H1 (cell line): ENCODE data around the gene PRR5L. TPM values are rescaled to one million over a fixed set of nuclear protein-coding genes. Genes with fewer than 3 reads are reported as not detected.

ENCODE experiments used
- CTCF ChIA-PET: fragments of 300-600 bp; sonication (Branson Sonifier 250); formaldehyde crosslinking; loops from one replicate; lab custom pipeline; 2021; ENCODE audit not compliant: partially characterized antibody; lab: Charles Lee
- POLR2A ChIA-PET: fragments of 300-600 bp; sonication (Branson Sonifier 250); formaldehyde crosslinking; loops from one replicate; lab custom pipeline; 2021; ENCODE audit warnings: inconsistent platforms; ENCODE audit not compliant: partially characterized antibody; lab: Charles Lee
- DNase-seq, 2 experiments: peaks; one replicate each; pipeline versions ENCODE4 v3.0.0 to v3.0.0-alpha.2; 2010 to 2022; ENCODE audit warnings: low spot score in 2 of 2, low read depth in 1 of 2, mixed read lengths in 1 of 2
- FAIRE-seq: peaks from 2 replicates; lab custom pipeline; 2011; peaks lifted over from hg19 to GRCh38; lab: Jason Lieb, UNC
- H2AFZ ChIP-seq: 2 replicates; pipeline ENCODE4 v1.8.1; 2012; ENCODE audit warnings: low read length, inconsistent platforms
- H2AK5ac ChIP-seq: 2 replicates; pipeline ENCODE4 v1.6.1; 2013; ENCODE audit warnings: low read depth, low read length
- H2BK120ac ChIP-seq: replicated peaks from 2 replicates; pipeline ENCODE3; 2013; ENCODE audit warnings: low read depth, low read length, inconsistent platforms
- H2BK12ac ChIP-seq: 2 replicates; pipeline ENCODE4 v1.6.1; 2013; ENCODE audit warnings: low read depth, low read length
- H2BK15ac ChIP-seq: 2 replicates; pipeline ENCODE4 v1.6.1; 2013; ENCODE audit warnings: low read length
- H2BK20ac ChIP-seq: 2 replicates; pipeline ENCODE4 v1.6.1; 2013; ENCODE audit warnings: low read length
- H2BK5ac ChIP-seq: 2 replicates; pipeline ENCODE4 v1.6.1; 2013; ENCODE audit warnings: low read depth, low read length
- H3K14ac ChIP-seq: 2 replicates; pipeline ENCODE4 v1.6.1; 2013; ENCODE audit warnings: inconsistent platforms; ENCODE audit not compliant: insufficient read length
- H3K18ac ChIP-seq: 2 replicates; pipeline ENCODE4 v1.6.1; 2013; ENCODE audit warnings: low read length; ENCODE audit errors: extremely low read depth
- H3K23ac ChIP-seq: 2 replicates; pipeline ENCODE4 v1.6.1; 2013; ENCODE audit warnings: inconsistent platforms; ENCODE audit not compliant: insufficient read length
- H3K23me2 ChIP-seq: 2 replicates; pipeline ENCODE4 v1.6.1; 2013; ENCODE audit warnings: low read depth, low read length
- H3K27ac ChIP-seq: 2 replicates; pipeline ENCODE4 v1.6.1; 2011; ENCODE audit warnings: low read depth, low read length, inconsistent platforms
- H3K27me3 ChIP-seq, 4 experiments: replicated peaks in 1 of 4; 1 replicate in 1 of 4; 2 replicates in 3 of 4; pipeline versions ENCODE4 v1.6.1 to v1.8.1; 2011 to 2013; ENCODE audit warnings: low read length in 3 of 4, mild to moderate bottlenecking in 3 of 4, inconsistent platforms in 2 of 4, mixed read lengths in 2 of 4, moderate library complexity in 1 of 4; ENCODE audit not compliant: control insufficient read depth in 3 of 4, insufficient read depth in 3 of 4; ENCODE audit errors: extremely low read depth in 1 of 4
- H3K36me3 ChIP-seq, 4 experiments: 2 replicates each; pipeline versions ENCODE4 v1.6.1 to v1.8.1; 2011 to 2013; ENCODE audit warnings: mild to moderate bottlenecking in 4 of 4, low read length in 3 of 4, moderate library complexity in 2 of 4, control low read depth in 1 of 4, inconsistent platforms in 1 of 4; ENCODE audit not compliant: insufficient read depth in 4 of 4, control insufficient read depth in 2 of 4
- H3K4ac ChIP-seq: replicated peaks from 2 replicates; pipeline ENCODE3; 2013; ENCODE audit warnings: low read length, low read depth, mixed read lengths, inconsistent platforms; ENCODE audit not compliant: insufficient read length
- H3K4me1 ChIP-seq, 4 experiments: replicated peaks in 1 of 4; 1 replicate in 1 of 4; 2 replicates in 3 of 4; pipeline versions ENCODE4 v1.6.1 to v1.8.1; 2011 to 2013; ENCODE audit warnings: low read length in 3 of 4, inconsistent platforms in 2 of 4, mixed read lengths in 1 of 4; ENCODE audit not compliant: insufficient read depth in 4 of 4, control insufficient read depth in 3 of 4
- H3K4me2 ChIP-seq, 2 experiments: 2 replicates each; pipeline versions ENCODE4 v1.6.1 to v1.8.1; 2011 to 2013; ENCODE audit warnings: low read depth in 2 of 2, low read length in 2 of 2, control low read depth in 1 of 2, inconsistent platforms in 1 of 2, mild to moderate bottlenecking in 1 of 2; ENCODE audit not compliant: insufficient read depth in 1 of 2
- H3K4me3 ChIP-seq, 4 experiments: fragments of 200-600, 300-600 bp in 1 of 4; sonication (generic), shearing (Covaris generic), sonication (Bioruptor Twin) in 1 of 4; 2 replicates each; pipeline versions ENCODE4 v1.5.1 to v1.8.1; 2011 to 2016; ENCODE audit warnings: low read length in 4 of 4, low read depth in 3 of 4, control low read depth in 2 of 4, inconsistent platforms in 2 of 4, mild to moderate bottlenecking in 2 of 4, mixed read lengths in 1 of 4, moderate library complexity in 1 of 4; ENCODE audit not compliant: insufficient read depth in 2 of 4; ENCODE audit errors: extremely low read depth in 1 of 4
- H3K56ac ChIP-seq: replicated peaks from 2 replicates; pipeline ENCODE3; 2013; ENCODE audit warnings: low read depth, mild to moderate bottlenecking, mixed read lengths, low read length, inconsistent platforms; ENCODE audit not compliant: insufficient read length
- H3K79me1 ChIP-seq: 2 replicates; pipeline ENCODE4 v1.6.1; 2013; ENCODE audit warnings: low read depth, low read length, control low read depth
- H3K79me2 ChIP-seq, 2 experiments: 2 replicates each; pipeline versions ENCODE4 v1.6.1 to v1.8.1; 2012 to 2013; ENCODE audit warnings: low read length in 2 of 2, mild to moderate bottlenecking in 2 of 2, inconsistent platforms in 1 of 2; ENCODE audit not compliant: insufficient read depth in 2 of 2, control insufficient read depth in 1 of 2
- H3K9ac ChIP-seq, 4 experiments: replicated peaks in 1 of 4; 1 replicate in 1 of 4; 2 replicates in 3 of 4; pipeline versions ENCODE4 v1.6.1 to v1.8.1; 2011 to 2013; ENCODE audit warnings: low read depth in 3 of 4, low read length in 3 of 4, control low read depth in 2 of 4, mild to moderate bottlenecking in 2 of 4, moderate library complexity in 2 of 4, inconsistent platforms in 1 of 4; ENCODE audit errors: extremely low read depth in 1 of 4
- H3K9me3 ChIP-seq, 2 experiments: 2 replicates each; pipeline versions ENCODE4 v1.6.1 to v1.8.1; 2012 to 2013; ENCODE audit warnings: mild to moderate bottlenecking in 2 of 2, moderate library complexity in 2 of 2, control low read depth in 1 of 2, inconsistent platforms in 1 of 2, low read depth in 1 of 2, low read length in 1 of 2, mixed read lengths in 1 of 2; ENCODE audit not compliant: insufficient read depth in 2 of 2
- H4K20me1 ChIP-seq, 2 experiments: replicated peaks in 1 of 2; 2 replicates each; pipeline versions ENCODE3 to v1.8.1; 2011 to 2013; ENCODE audit warnings: inconsistent platforms in 2 of 2, low read length in 2 of 2, mild to moderate bottlenecking in 1 of 2; ENCODE audit not compliant: insufficient read depth in 2 of 2, control insufficient read depth in 1 of 2
- H4K5ac ChIP-seq: 2 replicates; pipeline ENCODE4 v1.6.1; 2013; ENCODE audit warnings: low read length, low read depth, mixed read lengths, inconsistent platforms; ENCODE audit not compliant: insufficient read length
- H4K8ac ChIP-seq: 2 replicates; pipeline ENCODE4 v1.8.0; 2013; ENCODE audit warnings: mild to moderate bottlenecking, moderate library complexity, low read length, inconsistent platforms; ENCODE audit not compliant: insufficient read depth; ENCODE audit errors: extremely low read depth
- H4K91ac ChIP-seq: replicated peaks from 2 replicates; pipeline ENCODE3; 2013; ENCODE audit warnings: low read length, mixed read lengths, inconsistent platforms; ENCODE audit not compliant: insufficient read length
- BACH1 ChIP-seq: IDR thresholded peaks from 2 replicates; pipeline ENCODE4 v1.6.1; 2012; ENCODE audit warnings: low read length, improper control_type of control experiment
- CBX8 ChIP-seq: fragments of 300-800, 300-1000 bp; sonication (generic); IDR thresholded peaks from 2 replicates; pipeline ENCODE4 v1.7.1; 2016; ENCODE audit warnings: low read depth, low read length, borderline replicate concordance
- CHD1 ChIP-seq: IDR thresholded peaks from 2 replicates; pipeline ENCODE4 v1.6.1; 2012; ENCODE audit warnings: low read depth, low read length, improper control_type of control experiment
- CTCF ChIP-seq, 3 experiments: IDR thresholded peaks; 1 replicate in 2 of 3; 2 replicates in 1 of 3; pipeline versions ENCODE4 v1.5.1 to v1.6.1; 2011; ENCODE audit warnings: low read length in 3 of 3, mild to moderate bottlenecking in 3 of 3, inconsistent platforms in 2 of 3, low read depth in 1 of 3, moderate library complexity in 1 of 3; ENCODE audit not compliant: insufficient read depth in 1 of 3; ENCODE audit errors: control extremely low read depth in 1 of 3
- EP300 ChIP-seq, 2 experiments: IDR thresholded peaks; 1 replicate in 1 of 2; 2 replicates in 1 of 2; pipeline ENCODE4 v1.6.1; 2011 to 2012; ENCODE audit warnings: low read depth in 2 of 2, low read length in 2 of 2, mild to moderate bottlenecking in 2 of 2, borderline replicate concordance in 1 of 2, inconsistent platforms in 1 of 2, moderate library complexity in 1 of 2
- FOSL1 ChIP-seq: IDR thresholded peaks from 2 replicates; pipeline ENCODE4 v1.6.1; 2011; ENCODE audit warnings: mild to moderate bottlenecking, low read depth, low read length, moderate library complexity; ENCODE audit not compliant: insufficient read depth
- KDM5A ChIP-seq: fragments of 200-600 bp; IDR thresholded peaks from 2 replicates; pipeline ENCODE4 v1.7.1; 2012; ENCODE audit warnings: mild to moderate bottlenecking, low read length, inconsistent platforms, mixed read lengths
- MAFK ChIP-seq: IDR thresholded peaks from 2 replicates; pipeline ENCODE4 v1.6.1; 2012; ENCODE audit warnings: low read depth, mild to moderate bottlenecking, improper control_type of control experiment, low read length
- MAX ChIP-seq: IDR thresholded peaks from 2 replicates; pipeline ENCODE4 v1.6.1; 2012; ENCODE audit warnings: inconsistent platforms
- POU5F1 ChIP-seq: IDR thresholded peaks from 2 replicates; pipeline ENCODE4 v1.6.1; 2011; ENCODE audit warnings: low read depth, mild to moderate bottlenecking, low read length, moderate library complexity
- RXRA ChIP-seq: IDR thresholded peaks from 2 replicates; pipeline ENCODE4 v1.6.1; 2011; ENCODE audit warnings: low read depth, mild to moderate bottlenecking, low read length, moderate library complexity; ENCODE audit not compliant: insufficient read depth
- TAF7 ChIP-seq: optimal IDR thresholded peaks from 2 replicates; pipeline ENCODE3; 2011; ENCODE audit warnings: low read depth, mild to moderate bottlenecking, inconsistent platforms, low read length, moderate library complexity, borderline replicate concordance
- WGBS, 2 experiments: shearing (Covaris generic) in 1 of 2; methylation state at CpG; one replicate each; pipeline versions ENCODE4 v1.1.6 to v1.1.7; 2013 to 2015; ENCODE audit warnings: low lambda C conversion rate in 2 of 2, mixed read lengths in 2 of 2, inconsistent platforms in 1 of 2, low coverage in 1 of 2, missing lambda C conversion rate in 1 of 2; ENCODE audit not compliant: insufficient replicate concordance in 2 of 2, insufficient coverage in 1 of 2, insufficient read length in 1 of 2; ENCODE audit errors: extremely low coverage in 1 of 2, missing lambda C conversion rate in 1 of 2; 5-methylcytosine and 5-hydroxymethylcytosine counted together
- polyA plus RNA-seq, 7 experiments: library from polyadenylated mRNA; depleted of rRNA in 3 of 7; stranded (reverse) in 5 of 7; unstranded in 2 of 7; fragments of >200 nt in 5 of 7; fragments of 200-250 nt in 2 of 7; gene quantifications; 1 replicate in 5 of 7; 2 replicates in 1 of 7; 4 replicates in 1 of 7; pipeline versions ENCODE4 v1.2.1 to v1.2.3, GENCODE V29; 2011 to 2013; ENCODE audit warnings: missing spikeins in 2 of 7, mixed read lengths in 2 of 7
- total RNA-seq: library from RNA; stranded (reverse); fragmentation: NEBNext Ultra II Directional; extraction: Animal tissue kit (Norgen Biotek cat#: 25700); gene quantifications from 2 replicates; pipeline ENCODE4 v1.2.1, GENCODE V29; 2021

The PRR5L gene
- total and polyA plus RNA-seq, 2 of the 8 experiments (the other 6 are each of a cell fraction or from before 2014, with no cell fraction given) = 6.6 to 10.1 TPM

- Histone ChIP-seq H3K27me3 (no peaks in the 10 kb centered on the region), H2AK5ac (no peak overlapping the region), H2BK20ac (no peak overlapping the region), H4K5ac (no peak overlapping the region), H3K18ac (no peak overlapping the region), H3K79me2 (no peaks in the 10 kb centered on the region), H2AFZ (no peak overlapping the region), H3K79me1 (no peaks in the 10 kb centered on the region), H4K91ac (no peak overlapping the region), H3K4me2 (no peak overlapping the region), H3K4me3 (no peak overlapping the region), H4K8ac (no peak overlapping the region), H3K9ac (no peak overlapping the region), H2BK15ac (no peak overlapping the region), H2BK120ac (no peak overlapping the region), H3K27ac (no peak overlapping the region), H3K4me1 (no peaks in the 10 kb centered on the region), H2BK5ac (no peak overlapping the region), H3K9me3 (no peaks in the 10 kb centered on the region), H3K36me3 (no peaks in the 10 kb centered on the region), H3K14ac (no peak overlapping the region), H4K20me1 (no peaks in the 10 kb centered on the region), H3K23ac (no peak overlapping the region), H2BK12ac (no peak overlapping the region), H3K23me2 (no peaks in the 10 kb centered on the region; the same call in 1 of the 2 replicates), H3K4ac (no peak overlapping the region), H3K56ac (no peak overlapping the region)
- no peak for DNase-seq
- POLR2A ChIA-PET = no interaction called here
- no peak for FAIRE-seq
- CTCF ChIA-PET = interaction anchor here (0.7 to 1.0 kb wide), 2 partner anchors 29 to 88 kb away, joined by 3 to 4 read pairs; no protein-coding TSS in a partner anchor
- 96% methylated on average over 3 of the region's 3 CpGs; no CpG with 5 or more reads in 1 of the 2 experiments for WGBS, 2 experiments
- no peak for TF ChIP-seq BACH1
- TF ChIP-seq MAX = no peak
- TF ChIP-seq TAF7 = no peak
- no peak for TF ChIP-seq CHD1
- TF ChIP-seq MAFK = no peak
- no peak for TF ChIP-seq CTCF (IDR thresholded peaks at IDR 0.05; ENCODE audit: control extremely low read depth in 1 of 3, insufficient read depth in 1 of 3, low read depth in 1 of 3, low read length in 3 of 3)
- no peak for TF ChIP-seq EP300 (IDR thresholded peaks at IDR 0.05; ENCODE audit: borderline replicate concordance in 1 of 2, low read depth in 2 of 2, low read length in 2 of 2)
- no peak for TF ChIP-seq KDM5A
- TF ChIP-seq RXRA = no peak
- no peak for TF ChIP-seq CBX8
- TF ChIP-seq FOSL1 = no peak
- TF ChIP-seq POU5F1 = no peak
Measured at GRCh38 chr11:36404831-36405230, 108.7 kb downstream of the PRR5L start.
